ENCODE data around the gene DDX31. TPM values are rescaled to one million over a fixed set of nuclear protein-coding genes. Genes with fewer than 3 reads are reported as not detected.

Gene DDX31
- total RNA-seq, 1 experiment from 2014 or later = 26.2 TPM

DNA sequence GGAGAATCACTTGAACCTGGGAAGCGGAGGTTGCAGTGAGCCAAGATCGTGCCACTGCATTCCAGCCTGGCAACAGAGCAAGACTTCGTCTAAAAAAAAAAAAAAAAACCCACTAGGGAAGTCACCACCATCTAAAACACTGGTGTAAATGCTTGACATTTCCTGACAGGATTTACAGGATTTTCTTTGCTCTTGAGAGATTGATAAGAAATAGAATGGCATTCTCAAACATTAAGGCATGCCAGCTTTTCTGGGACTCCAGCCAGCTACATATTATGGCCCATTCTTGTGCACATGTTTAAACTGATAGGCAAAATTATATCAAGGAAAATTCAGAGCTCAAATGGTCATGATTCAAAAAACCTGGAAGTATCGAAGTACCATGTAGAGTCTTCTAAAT lies 29.2 kb upstream of the DDX31 start:
- H3K27me3 Mint-ChIP-seq (ENCODE audit: low read depth) = peaks cover 6% of the 10 kb centered on the region
- no peak for DNase-seq (ENCODE audit: low spot score)
- H3K4me3 Mint-ChIP-seq = no peak overlapping the region
- H3K27ac Mint-ChIP-seq = no peak overlapping the region
- POLR2A ChIA-PET = no interaction called here
- H3K9me3 Mint-ChIP-seq = peaks cover 49% of the 10 kb centered on the region
- CTCF ChIA-PET = interaction anchor here (0.5 kb wide), 2 partner anchors 35 to 37 kb away, joined by 3 read pairs; no protein-coding TSS in a partner anchor
- TF ChIP-seq SOX15 (CRISPR knock-in tag; IDR thresholded peaks at IDR 0.05) (no peak), IRF2 (CRISPR knock-in tag; IDR thresholded peaks at IDR 0.05; ENCODE audit: borderline replicate concordance, low read depth) (no peak), GABPB1 (CRISPR knock-in tag; IDR thresholded peaks at IDR 0.05) (no peak), E2F5 (CRISPR knock-in tag; IDR thresholded peaks at IDR 0.05) (no peak), MAX (CRISPR knock-in tag; IDR thresholded peaks at IDR 0.05) (no peak), PRRX2 (CRISPR knock-in tag; IDR thresholded peaks at IDR 0.05) (no peak), ELF4 (CRISPR knock-in tag; IDR thresholded peaks at IDR 0.05; ENCODE audit: low read depth) (no peak), EMX1 (CRISPR knock-in tag; IDR thresholded peaks at IDR 0.05) (no peak), NFE2L1 (CRISPR knock-in tag; IDR thresholded peaks at IDR 0.05) (no peak), JUN (CRISPR knock-in tag; IDR thresholded peaks at IDR 0.05) (no peak), CREB1 (CRISPR knock-in tag; IDR thresholded peaks at IDR 0.05) (no peak), GRHL2 (CRISPR knock-in tag; IDR thresholded peaks at IDR 0.05; ENCODE audit: insufficient replicate concordance, severe bottlenecking) (no peak), CTCF (IDR thresholded peaks at IDR 0.05) (no peak), MLX (CRISPR knock-in tag; IDR thresholded peaks at IDR 0.05) (no peak), ZNF317 (CRISPR knock-in tag; IDR thresholded peaks at IDR 0.05; ENCODE audit: borderline replicate concordance, low read depth) (no peak), NR2C2 (CRISPR knock-in tag; IDR thresholded peaks at IDR 0.05) (no peak), AR (CRISPR knock-in tag; IDR thresholded peaks at IDR 0.05) (no peak), NR1H2 (CRISPR knock-in tag; IDR thresholded peaks at IDR 0.05) (no peak)
- TF ChIP-seq, protein P1, sequence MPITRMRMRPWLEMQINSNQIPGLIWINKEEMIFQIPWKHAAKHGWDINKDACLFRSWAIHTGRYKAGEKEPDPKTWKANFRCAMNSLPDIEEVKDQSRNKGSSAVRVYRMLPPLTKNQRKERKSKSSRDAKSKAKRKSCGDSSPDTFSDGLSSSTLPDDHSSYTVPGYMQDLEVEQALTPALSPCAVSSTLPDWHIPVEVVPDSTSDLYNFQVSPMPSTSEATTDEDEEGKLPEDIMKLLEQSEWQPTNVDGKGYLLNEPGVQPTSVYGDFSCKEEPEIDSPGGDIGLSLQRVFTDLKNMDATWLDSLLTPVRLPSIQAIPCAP (CRISPR knock-in tag; IDR thresholded peaks at IDR 0.05) = no peak
- no peak for ATAC-seq
- no peaks in the 10 kb centered on the region for H3K4me1 Mint-ChIP-seq
- H3K36me3 Mint-ChIP-seq = peaks cover 34% of the 10 kb centered on the region

GRCh38 chr9:132697230-132697629 lies 27.4 kb upstream of the DDX31 start:
- Mint-ChIP-seq H3K27ac (no peak overlapping the region), H3K27me3 (ENCODE audit: low read depth) (peaks cover 6% of the 10 kb centered on the region), H3K4me3 (no peak overlapping the region), H3K9me3 (peaks cover 42% of the 10 kb centered on the region), H3K4me1 (no peaks in the 10 kb centered on the region), H3K36me3 (peaks cover 31% of the 10 kb centered on the region)
- ChIA-PET CTCF (no interaction called here), POLR2A (no interaction called here)
- TF ChIP-seq ZNF317 (CRISPR knock-in tag; IDR thresholded peaks at IDR 0.05; ENCODE audit: borderline replicate concordance, low read depth) (peak; percentile 94), NFATC4 (CRISPR knock-in tag; IDR thresholded peaks at IDR 0.05) (no peak)
- ATAC-seq (no peak), DNase-seq (ENCODE audit: low spot score) (no peak)

Data from WTC11 (cell line).